ENCODE results near the gene OR14A2.

Gene OR14A2

DNA sequence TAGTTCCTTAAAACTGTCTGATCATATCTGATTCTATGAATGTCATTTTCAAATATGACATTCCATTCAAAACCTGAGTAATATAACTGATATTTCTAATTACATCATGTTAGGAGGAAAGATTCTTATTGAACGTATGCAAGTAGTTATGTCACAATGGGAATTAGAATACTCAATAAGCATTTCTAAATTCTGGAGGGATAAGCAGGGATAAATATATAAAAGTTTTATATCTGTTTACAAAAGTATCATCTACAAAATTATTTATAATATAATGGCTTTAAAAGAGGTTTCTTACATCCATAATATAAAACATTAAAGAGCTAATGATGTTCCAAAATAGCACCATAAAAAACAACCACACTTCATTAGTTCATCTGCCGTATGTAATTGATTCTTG, at the start of gene OR14A2:
Gene OR14A2, minus strand, starts transcription at position 101 of the 400 bp plus-strand sequence.
- Histone ChIP-seq H3K27me3 (ENCODE audit: insufficient read depth, low read length, poor library complexity, severe bottlenecking) (no peaks in the 10 kb centered on the region), H3K9ac (ENCODE audit: low read depth, low read length, poor library complexity, severe bottlenecking) (no peak within 1 kb of the TSS)
- no peak for TF ChIP-seq EZH2phosphoT487 (IDR thresholded peaks at IDR 0.05; ENCODE audit: borderline replicate concordance)
- TF ChIP-seq CTCF (conservative IDR thresholded peaks at IDR 0.05; ENCODE audit: low read length), result no peak

GRCh38 chr1:247797518-247797917, 49.6 kb upstream of the OR14A2 start:
- H3F3A ChIP-seq (ENCODE audit: low read depth), result no peaks in the 10 kb centered on the region
- no peaks in the 10 kb centered on the region for H4K20me1 ChIP-seq (ENCODE audit: insufficient read depth, low read length, poor library complexity, severe bottlenecking)
- H2AFZ ChIP-seq (ENCODE audit: low read length), result no peak overlapping the region
- H3K79me2 ChIP-seq (ENCODE audit: insufficient read depth, low read length), result no peaks in the 10 kb centered on the region
- no peaks in the 10 kb centered on the region for H3K4me1 ChIP-seq (ENCODE audit: insufficient read depth, low read length, poor library complexity, severe bottlenecking)
- H3K27me3 ChIP-seq (ENCODE audit: insufficient read depth, low read length, poor library complexity, severe bottlenecking), result no peaks in the 10 kb centered on the region
- H3K9me2 ChIP-seq (replicated peaks; ENCODE audit: low read depth, low read length), result 0 out of 2 replicates have a peak, but pooled peaks cover 3% of the 10 kb centered on the region
- no peak overlapping the region for H3K4me3 ChIP-seq (ENCODE audit: low read length, poor library complexity, severe bottlenecking)
- H3K9ac ChIP-seq (ENCODE audit: low read depth, low read length, poor library complexity, severe bottlenecking), result no peak overlapping the region
- H3K4me2 ChIP-seq (ENCODE audit: low read depth, low read length, poor library complexity, severe bottlenecking), result no peak overlapping the region
- no peaks in the 10 kb centered on the region for H3K36me3 ChIP-seq (ENCODE audit: insufficient read depth, low read length)
- no peaks in the 10 kb centered on the region for H3K9me3 ChIP-seq (ENCODE audit: insufficient read depth, low read depth, low read length)
- TF ChIP-seq EZH2phosphoT487 (IDR thresholded peaks at IDR 0.05; ENCODE audit: borderline replicate concordance) (no peak), CTCF (conservative IDR thresholded peaks at IDR 0.05; ENCODE audit: low read length) (no peak)

More for the DNA sequence above, at the start of gene OR14A2:
- Histone ChIP-seq H3K79me2 (ENCODE audit: insufficient read depth, low read length) (no peaks in the 10 kb centered on the region), H3K4me1 (ENCODE audit: insufficient read depth, low read length, poor library complexity, severe bottlenecking) (no peaks in the 10 kb centered on the region), H3K4me3 (ENCODE audit: low read length, poor library complexity, severe bottlenecking) (no peak within 1 kb of the TSS), H3K36me3 (ENCODE audit: insufficient read depth, low read length) (no peaks in the 10 kb centered on the region), H3K9me2 (replicated peaks; ENCODE audit: low read depth, low read length) (no peaks in the 10 kb centered on the region), H3F3A (ENCODE audit: low read depth) (no peaks in the 10 kb centered on the region), H3K9me3 (ENCODE audit: insufficient read depth, low read depth, low read length) (peaks cover 7% of the 10 kb centered on the region; the same call in 1 of the 2 replicates), H3K4me2 (ENCODE audit: low read depth, low read length, poor library complexity, severe bottlenecking) (no peak within 1 kb of the TSS), H4K20me1 (ENCODE audit: insufficient read depth, low read length, poor library complexity, severe bottlenecking) (no peaks in the 10 kb centered on the region), H2AFZ (ENCODE audit: low read length) (no peak within 1 kb of the TSS)

DNA sequence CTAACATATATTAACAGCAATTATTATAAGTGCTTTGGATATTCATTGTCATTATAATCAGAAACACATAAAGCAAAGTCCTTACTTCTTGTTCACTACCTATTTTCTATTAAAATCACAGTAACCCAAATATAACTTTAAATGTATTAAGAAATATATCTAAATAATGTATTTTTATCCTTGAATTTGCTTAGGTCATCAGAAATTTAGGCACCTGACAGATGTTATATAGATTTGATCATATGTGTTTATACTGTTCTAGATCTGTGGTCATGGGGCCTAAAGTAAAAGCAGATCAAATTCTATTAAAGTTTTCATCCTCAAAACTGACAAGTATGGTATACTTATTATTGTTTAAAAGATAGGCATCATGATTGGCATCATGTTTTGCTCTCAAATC, 21.7 kb upstream of the OR14A2 start:
- no peaks in the 10 kb centered on the region for H3K36me3 ChIP-seq (ENCODE audit: insufficient read depth, low read length)
- no peaks in the 10 kb centered on the region for H3K9me3 ChIP-seq (ENCODE audit: insufficient read depth, low read depth, low read length)
- no peaks in the 10 kb centered on the region for H3K79me2 ChIP-seq (ENCODE audit: insufficient read depth, low read length)
- TF ChIP-seq EZH2phosphoT487 (IDR thresholded peaks at IDR 0.05; ENCODE audit: borderline replicate concordance) (no peak), CTCF (conservative IDR thresholded peaks at IDR 0.05; ENCODE audit: low read length) (no peak)
- no peaks in the 10 kb centered on the region for H3K9me2 ChIP-seq (replicated peaks; ENCODE audit: low read depth, low read length)
- no peaks in the 10 kb centered on the region for H4K20me1 ChIP-seq (ENCODE audit: insufficient read depth, low read length, poor library complexity, severe bottlenecking)
- no peak overlapping the region for H3K9ac ChIP-seq (ENCODE audit: low read depth, low read length, poor library complexity, severe bottlenecking)
- H3K4me1 ChIP-seq (ENCODE audit: insufficient read depth, low read length, poor library complexity, severe bottlenecking), result no peaks in the 10 kb centered on the region
- H3F3A ChIP-seq (ENCODE audit: low read depth), result no peaks in the 10 kb centered on the region
- H3K4me3 ChIP-seq (ENCODE audit: low read length, poor library complexity, severe bottlenecking), result no peak overlapping the region
- no peaks in the 10 kb centered on the region for H3K27me3 ChIP-seq (ENCODE audit: insufficient read depth, low read length, poor library complexity, severe bottlenecking)
- H3K4me2 ChIP-seq (ENCODE audit: low read depth, low read length, poor library complexity, severe bottlenecking), result no peak overlapping the region
- no peak overlapping the region for H2AFZ ChIP-seq (ENCODE audit: low read length)
